Posterior vena cava (tissue), 2 donors: ENCODE data around the gene CD300LB. TPM values are rescaled to one million over a fixed set of nuclear protein-coding genes. Genes with fewer than 3 reads are reported as not detected.
A peak's percentile ranks its signal among the peaks of the same experiment; 100 is the strongest.
"Not testable (repeated sequence)": the region's sequence is repeated elsewhere in the genome, so short reads cannot be mapped to it uniquely, and the experiment has no call there.

Experiments
- DNase-seq: peaks from one replicate; pipeline ENCODE4 v3.0.0-alpha.2; 2020; ENCODE audit warnings: low spot score
- intact Hi-C, 2 donors: fragments of 100-400 bp; cut with DNase I; formaldehyde crosslinking; loops; one replicate each; pipeline versions ENCODE4 v1.14.1 to v1.14.2; 2022 to 2023
- total RNA-seq, 2 donors: library from RNA; stranded (reverse); fragmentation: NEBNext Ultra II Directional; extraction: Animal tissue kit (Norgen Biotek cat#: 25700); gene quantifications; one replicate each; pipeline ENCODE4 v1.2.1, GENCODE V29; 2021
- donor health status: DM: yes; HTN: yes; CAD: no.
- donor health status: DM: yes; HTN: yes; CAD: no.

Gene CD300LB
- total RNA-seq, 2 donors from 2014 or later, result 0.23 to 0.62 TPM

DNA sequence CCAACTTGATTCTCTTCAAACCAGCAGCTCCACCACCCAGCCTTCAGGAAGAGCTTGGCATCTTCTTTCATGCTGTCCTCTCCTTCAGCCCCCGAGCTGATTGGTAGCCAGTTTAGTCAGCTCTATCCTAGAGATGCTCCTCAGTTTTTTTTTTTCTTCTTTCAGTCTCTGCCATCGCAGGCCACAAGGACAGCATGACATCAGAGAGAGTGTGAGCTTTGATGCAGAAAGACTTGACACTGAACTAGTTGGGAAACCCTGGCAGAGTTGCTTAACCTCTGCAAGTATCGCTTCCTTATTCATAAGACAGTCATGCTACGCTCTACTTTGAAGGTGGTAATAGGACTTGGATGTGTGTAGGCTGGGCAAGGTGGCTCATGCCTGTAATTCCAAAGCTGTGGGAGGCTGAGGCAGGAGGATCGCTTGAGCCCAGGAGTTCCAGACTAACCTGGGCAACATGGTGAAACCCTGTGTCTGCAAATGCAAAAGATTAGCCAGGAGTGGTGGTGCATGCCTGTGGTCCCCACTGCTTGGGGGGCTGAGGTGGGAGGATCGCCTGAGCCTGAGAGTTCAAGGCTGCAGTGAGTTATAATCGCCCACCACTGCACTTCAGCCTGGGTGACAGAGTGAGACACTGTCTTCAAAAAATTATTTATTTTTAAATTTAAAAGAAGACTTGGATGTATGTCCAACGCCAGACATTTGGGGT, 2.6 kb downstream of the CD300LB start:
- peak; percentile 44 for DNase-seq
- intact Hi-C loops, result no loop called here

- peak; percentile 29 for DNase-seq
- intact Hi-C loops, result no loop called here
These were observed 3.5 kb downstream of the CD300LB start for GRCh38 chr17:74527756-74528155.

GRCh38 chr17:74527081-74527480, 4.2 kb downstream of the CD300LB start:
- DNase-seq, result peak; percentile 28
- intact Hi-C loops, result no loop called here

GRCh38 chr17:74526681-74527080, 4.6 kb downstream of the CD300LB start:
- intact Hi-C loops, result no loop called here
- peak; percentile 40 for DNase-seq

DNA sequence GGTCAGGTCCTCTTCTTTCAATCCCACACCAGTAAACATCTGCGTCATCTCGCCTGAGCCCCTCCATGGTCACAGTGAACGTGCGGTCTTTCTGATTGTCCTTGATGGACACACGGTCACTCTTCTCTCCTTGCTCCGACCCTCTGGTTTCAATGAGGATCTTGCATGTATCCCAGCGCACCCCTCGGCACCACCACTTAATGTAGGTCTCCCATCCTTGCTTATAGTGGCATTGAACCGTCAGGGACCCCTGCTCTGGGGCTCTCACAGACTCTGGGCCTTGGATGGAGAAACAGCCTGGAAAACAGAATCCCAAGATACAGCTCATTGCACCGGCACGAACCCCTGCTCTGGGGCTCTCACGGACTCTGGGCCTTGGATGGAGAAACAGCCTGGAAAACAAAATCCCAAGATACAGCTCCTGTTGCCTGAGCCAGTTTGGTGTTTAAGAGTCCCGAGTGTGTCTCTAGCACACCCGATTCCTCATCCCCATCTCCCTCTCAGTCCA, 5.4 kb downstream of the CD300LB start:
- intact Hi-C loops, result no loop called here
- peak; percentile 16 for DNase-seq

DNA sequence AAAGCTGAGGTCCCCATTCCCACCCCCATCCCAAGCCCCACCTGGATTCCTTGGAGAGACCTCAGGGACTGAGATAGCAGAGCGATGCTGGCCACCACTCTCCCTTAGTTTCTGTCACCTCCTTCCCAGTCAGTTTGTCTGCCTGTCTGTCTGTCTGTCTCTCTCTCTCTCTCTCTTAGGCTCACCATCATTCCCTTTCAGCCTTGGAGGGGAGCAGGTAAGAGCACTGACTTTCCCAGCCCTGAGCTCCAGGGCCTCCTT, 5.9 kb downstream of the CD300LB start:
- intact Hi-C loops, result no loop called here
- DNase-seq, result no peak

DNA sequence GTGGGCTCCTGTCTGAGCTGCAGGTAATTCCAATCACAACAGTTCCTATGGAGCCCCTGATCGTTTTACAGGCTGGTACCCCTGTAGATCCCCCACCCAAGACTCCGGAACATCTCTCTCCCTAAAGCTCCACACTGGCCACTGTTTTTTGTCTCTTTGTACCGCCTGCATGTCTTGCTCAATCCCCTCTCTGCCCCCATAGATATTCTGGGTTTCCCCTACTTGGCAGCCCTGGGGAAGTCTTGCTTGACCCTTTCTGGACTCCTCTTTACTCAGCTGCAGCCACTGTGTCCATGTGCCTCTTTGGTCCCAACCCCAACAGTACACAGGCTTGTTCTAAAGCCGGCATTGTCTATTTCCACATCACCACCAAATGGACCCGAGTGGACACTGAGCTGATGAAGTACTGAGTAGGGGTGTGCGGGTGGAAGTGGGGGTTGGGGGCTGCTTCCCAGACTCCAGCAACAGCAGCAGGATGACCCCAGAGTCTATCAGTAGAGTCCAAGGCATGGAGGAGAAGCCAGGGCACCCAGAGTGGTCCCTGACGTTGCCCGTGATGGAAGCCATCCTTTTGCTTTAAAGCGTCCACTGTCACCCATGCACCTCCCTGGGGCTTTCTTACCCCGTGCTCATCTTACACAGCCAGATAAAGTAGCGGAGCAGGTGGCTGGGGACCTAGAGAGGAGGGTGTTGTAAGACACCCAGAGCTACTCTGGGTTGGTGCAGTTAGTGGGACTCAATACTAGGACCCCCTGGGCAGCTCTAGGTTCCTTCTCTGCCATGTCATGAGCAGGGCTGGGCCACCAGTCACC, 6.4 kb downstream of the CD300LB start:
- intact Hi-C loops, result no loop called here
- peak; percentile 54 for DNase-seq

GRCh38 chr17:74523308-74523707, 8.0 kb downstream of the CD300LB start:
- intact Hi-C loops, result no loop called here
- DNase-seq, result peak; percentile 20

GRCh38 chr17:74522381-74523105, 8.7 kb downstream of the CD300LB start:
- intact Hi-C loops, result no loop called here
- DNase-seq, result no peak

GRCh38 chr17:74521701-74522201, 9.5 kb downstream of the CD300LB start:
- DNase-seq, result no peak
- intact Hi-C loops, result no loop called here

GRCh38 chr17:74520790-74521480, 10.3 kb downstream of the CD300LB start:
- no peak for DNase-seq
- intact Hi-C loops, result no loop called here

- intact Hi-C loops, result no loop called here
- DNase-seq, result no peak
These were observed 11.2 kb downstream of the CD300LB start for GRCh38 chr17:74520016-74520434.

DNA sequence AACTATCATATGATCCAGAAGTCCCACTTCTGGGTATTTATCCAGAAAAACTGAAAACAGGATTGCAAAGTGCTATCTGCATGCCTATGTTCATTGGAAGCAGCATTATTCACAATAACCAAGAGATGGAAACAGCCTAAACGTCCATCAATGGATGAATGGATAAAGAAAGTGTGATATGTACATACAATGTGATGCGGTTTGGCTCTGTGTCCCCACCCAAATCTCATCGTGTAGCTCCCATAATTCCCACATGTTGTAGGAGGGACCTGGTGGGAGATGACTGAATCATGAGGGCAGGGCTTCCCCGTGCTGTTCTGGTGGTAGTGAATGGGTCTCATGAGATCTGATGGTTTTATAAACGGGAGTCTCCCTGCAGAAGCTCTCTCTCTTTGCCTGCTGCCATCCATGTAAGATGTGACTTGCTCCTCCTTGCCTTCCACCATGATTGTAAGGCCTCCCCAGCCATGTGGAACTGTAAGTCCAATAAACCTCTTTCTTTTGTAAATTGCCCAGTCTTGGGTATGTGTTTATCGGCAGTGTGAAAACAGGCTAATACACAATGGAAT, 12.8 kb downstream of the CD300LB start:
- intact Hi-C loops, DNase-seq: not testable (repeated sequence)

DNA sequence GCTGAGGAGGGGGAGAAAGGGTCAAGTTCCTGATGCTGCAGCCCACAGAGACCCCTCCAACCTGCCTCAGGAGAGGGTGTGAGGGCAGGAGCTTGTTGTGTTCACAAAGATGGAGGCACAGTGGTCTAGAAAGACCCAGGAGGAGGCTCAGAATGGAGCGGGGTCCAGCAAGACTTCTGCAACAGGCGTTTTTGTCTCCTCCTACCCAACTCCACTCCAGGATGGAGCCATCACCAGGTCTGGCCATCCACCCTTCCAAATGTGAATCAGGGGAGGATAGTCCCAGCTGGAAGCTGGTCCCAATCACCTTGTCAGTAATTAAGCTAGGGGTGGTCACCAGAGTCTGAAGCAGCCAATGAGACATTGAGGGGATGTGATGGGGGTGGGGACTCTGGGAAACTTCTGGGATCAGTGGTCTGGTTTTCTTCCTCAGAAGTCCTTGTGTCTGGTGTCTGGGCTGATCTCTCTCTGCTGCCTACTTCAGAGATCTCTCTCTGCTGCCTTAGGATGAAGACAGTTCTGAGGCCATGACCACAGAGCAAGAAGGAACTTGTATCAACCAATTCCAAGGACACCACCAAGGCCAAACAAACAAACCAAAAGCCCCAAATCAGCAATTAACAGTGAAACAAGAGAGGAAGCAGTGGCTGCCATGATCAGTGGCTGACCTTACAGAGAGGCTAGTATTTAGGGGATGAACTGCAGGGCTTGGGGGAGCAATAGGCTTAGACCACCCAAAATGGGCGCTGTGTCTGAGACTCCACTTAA, 14.5 kb downstream of the CD300LB start:
- no peak for DNase-seq
- intact Hi-C loops, result no loop called here

GRCh38 chr17:74515941-74516340, 15.3 kb downstream of the CD300LB start:
- intact Hi-C loops, result no loop called here
- DNase-seq, result no peak

- no peak for DNase-seq
- intact Hi-C loops, result no loop called here
These were observed 16.5 kb downstream of the CD300LB start for GRCh38 chr17:74514632-74515334.

DNA sequence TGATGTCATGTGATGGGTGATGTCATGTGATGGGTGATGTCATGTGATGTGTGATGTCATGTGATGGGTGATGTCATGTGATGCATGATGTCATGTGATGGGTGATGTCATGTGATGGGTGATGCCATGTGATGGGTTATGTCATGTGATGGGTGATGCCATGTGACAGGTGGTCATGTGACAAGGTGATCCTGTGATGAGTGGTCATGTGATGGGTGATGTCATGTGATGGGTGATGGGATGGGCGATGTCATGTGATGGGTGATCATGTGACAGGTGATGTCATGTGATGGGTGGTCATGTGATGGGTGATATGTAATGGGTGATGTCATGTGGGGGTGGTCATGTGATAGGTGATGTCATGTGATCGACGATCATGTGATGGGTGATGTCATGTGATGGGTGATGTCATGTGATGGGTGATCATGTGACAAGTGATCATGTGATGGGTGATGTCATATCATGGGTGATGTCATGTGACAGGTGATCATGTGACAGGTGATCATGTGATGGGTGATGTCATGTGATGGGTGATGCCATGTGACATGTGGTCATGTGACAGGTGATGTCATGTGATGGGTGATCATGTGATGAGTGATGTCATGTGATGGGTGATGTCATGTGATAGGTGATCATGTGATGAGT, 17.2 kb downstream of the CD300LB start:
- no peak for DNase-seq
- intact Hi-C loops, result no loop called here
